DOHH2 (cell line): ENCODE results near the gene COL4A1.

Experiments
- H3F3A ChIP-seq: fragments of 200-600 bp; sonication (generic), shearing (Covaris generic); 2 replicates; pipeline ENCODE4 v1.6.0; 2016; ENCODE audit warnings: antibody characterized with exemption, mild to moderate bottlenecking; ENCODE audit not compliant: control insufficient read depth, insufficient read depth
- H3K27ac ChIP-seq: fragments of 200-600 bp; sonication (generic); 2 replicates; pipeline ENCODE4 v1.5.1; 2014; ENCODE audit warnings: low read depth, mild to moderate bottlenecking, low read length, moderate library complexity
- H3K27me3 ChIP-seq: fragments of 200-600 bp; sonication (generic); 2 replicates; pipeline ENCODE4 v1.6.1; 2014; ENCODE audit warnings: mild to moderate bottlenecking, low read length, mixed read lengths; ENCODE audit not compliant: control insufficient read depth
- H3K36me3 ChIP-seq: fragments of 200-600 bp; sonication (generic); 2 replicates; pipeline ENCODE4 v1.6.1; 2014; ENCODE audit warnings: mild to moderate bottlenecking, low read length, moderate library complexity, mixed read lengths; ENCODE audit not compliant: control insufficient read depth
- H3K4me1 ChIP-seq: fragments of 200-600 bp; sonication (generic); 2 replicates; pipeline ENCODE4 v1.6.1; 2014; ENCODE audit warnings: mild to moderate bottlenecking, low read length, mixed read lengths; ENCODE audit not compliant: control insufficient read depth
- H3K4me2 ChIP-seq: fragments of 200-600 bp; sonication (generic); 2 replicates; pipeline ENCODE4 v1.6.0; 2014; ENCODE audit warnings: mild to moderate bottlenecking, low read length, moderate library complexity
- H3K4me3 ChIP-seq: fragments of 200-600 bp; sonication (generic); 2 replicates; pipeline ENCODE4 v1.5.1; 2014; ENCODE audit warnings: mild to moderate bottlenecking, low read length, mixed read lengths
- H3K79me2 ChIP-seq: fragments of 200-600 bp; sonication (generic); 2 replicates; pipeline ENCODE4 v1.6.1; 2014; ENCODE audit warnings: mild to moderate bottlenecking, low read length, mixed read lengths; ENCODE audit not compliant: control insufficient read depth
- H3K9me2 ChIP-seq: fragments of 200-600 bp; sonication (generic); replicated peaks from 2 replicates; pipeline ENCODE4 v1.6.1; 2014; ENCODE audit warnings: mild to moderate bottlenecking, low read length, mixed read lengths; ENCODE audit not compliant: control insufficient read depth
- H3K9me3 ChIP-seq: fragments of 200-600 bp; sonication (generic); 2 replicates; pipeline ENCODE4 v1.6.1; 2014; ENCODE audit warnings: antibody characterized with exemption, low read length, mixed read lengths; ENCODE audit not compliant: control insufficient read depth, insufficient read depth
- H4K20me1 ChIP-seq: fragments of 200-600 bp; sonication (generic); 2 replicates; pipeline ENCODE4 v1.6.0; 2014; ENCODE audit warnings: low read depth, mild to moderate bottlenecking, antibody characterized with exemption, low read length, moderate library complexity; ENCODE audit not compliant: control insufficient read depth, insufficient read depth
- EZH2phosphoT487 ChIP-seq: fragments of 200-600 bp; sonication (generic); IDR thresholded peaks from 2 replicates; pipeline ENCODE4 v1.6.1; 2017; ENCODE audit warnings: borderline replicate concordance, mild to moderate bottlenecking, antibody characterized with exemption, low read length, moderate library complexity, mixed read lengths
- TF ChIP-seq, protein P1 (sequence below): fragments of 200-600 bp; sonication (generic); IDR thresholded peaks from one replicate; pipeline ENCODE4 v1.5.1; 2014; ENCODE audit warnings: antibody characterized with exemption, mild to moderate bottlenecking, low read depth, low read length; ENCODE audit not compliant: poor library complexity, severe bottlenecking

COL4A1 gene

DNA sequence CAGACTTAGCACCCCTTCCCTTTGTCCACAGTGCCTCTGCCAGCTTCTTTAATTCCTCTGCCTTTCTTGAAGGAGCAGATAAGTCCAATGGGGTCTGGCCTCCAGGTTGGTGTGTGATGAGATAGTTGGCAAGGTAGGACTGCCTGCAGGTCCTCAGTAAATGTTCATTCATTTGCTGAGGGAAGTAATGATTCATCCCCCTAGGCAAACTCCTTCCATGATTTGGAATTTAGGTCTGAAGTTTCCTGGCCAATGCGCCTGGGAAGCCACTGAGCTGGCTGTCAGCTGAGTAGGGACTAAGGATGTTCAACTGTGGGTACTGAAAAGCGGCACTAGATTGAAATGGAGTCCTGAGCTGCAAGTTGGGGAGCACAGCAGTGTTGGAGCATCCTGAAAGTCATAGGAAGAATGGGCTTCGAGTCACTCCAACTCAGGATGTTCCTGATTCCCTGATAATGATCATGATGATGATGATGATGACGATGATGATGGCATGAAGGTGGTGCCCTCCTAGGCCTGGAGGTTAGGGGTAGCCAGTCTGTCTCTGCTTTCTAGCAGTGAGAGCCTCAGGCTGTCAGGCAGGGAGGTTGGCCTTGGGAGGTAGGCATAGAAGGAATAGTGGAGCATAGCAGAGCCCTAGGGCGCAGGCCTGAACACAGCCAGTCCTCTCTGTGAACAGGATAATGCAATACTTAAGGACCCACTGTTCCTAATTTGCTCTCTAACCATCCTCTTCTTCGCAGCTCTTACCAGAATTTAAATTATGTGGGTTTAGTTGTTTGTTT lies 44.9 kb upstream of the COL4A1 start:
- H3K9me3 ChIP-seq: no peaks in the 10 kb centered on the region

DNA sequence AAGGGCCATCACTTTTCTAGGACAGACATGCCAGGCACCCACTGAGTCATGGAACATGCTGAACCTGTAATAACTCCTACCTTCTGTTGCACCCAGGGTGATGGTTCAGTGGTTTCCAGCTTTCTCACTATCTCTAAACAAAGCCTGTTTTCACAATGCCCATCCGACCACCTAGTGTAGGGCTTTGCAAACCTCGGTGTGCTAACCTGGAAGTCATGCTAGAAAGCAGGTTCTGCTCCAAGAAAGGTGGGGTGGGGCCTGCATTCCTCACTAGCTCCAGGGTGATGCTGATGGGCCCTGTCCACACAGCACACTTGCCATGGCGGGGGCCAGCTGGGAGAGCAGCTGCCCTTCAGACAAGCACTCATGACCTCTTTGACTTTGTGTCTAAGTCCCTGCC lies 43.6 kb upstream of the COL4A1 start:
- Histone ChIP-seq H3K27ac (no peak overlapping the region), H3F3A (no peaks in the 10 kb centered on the region), H3K9me3 (no peaks in the 10 kb centered on the region), H3K4me2 (no peak overlapping the region), H3K4me3 (no peak overlapping the region), H3K79me2 (no peaks in the 10 kb centered on the region), H3K4me1 (no peaks in the 10 kb centered on the region), H3K9me2 (no peaks in the 10 kb centered on the region), H3K36me3 (no peaks in the 10 kb centered on the region), H4K20me1 (no peaks in the 10 kb centered on the region), H3K27me3 (no peaks in the 10 kb centered on the region)
- TF ChIP-seq, protein P1, sequence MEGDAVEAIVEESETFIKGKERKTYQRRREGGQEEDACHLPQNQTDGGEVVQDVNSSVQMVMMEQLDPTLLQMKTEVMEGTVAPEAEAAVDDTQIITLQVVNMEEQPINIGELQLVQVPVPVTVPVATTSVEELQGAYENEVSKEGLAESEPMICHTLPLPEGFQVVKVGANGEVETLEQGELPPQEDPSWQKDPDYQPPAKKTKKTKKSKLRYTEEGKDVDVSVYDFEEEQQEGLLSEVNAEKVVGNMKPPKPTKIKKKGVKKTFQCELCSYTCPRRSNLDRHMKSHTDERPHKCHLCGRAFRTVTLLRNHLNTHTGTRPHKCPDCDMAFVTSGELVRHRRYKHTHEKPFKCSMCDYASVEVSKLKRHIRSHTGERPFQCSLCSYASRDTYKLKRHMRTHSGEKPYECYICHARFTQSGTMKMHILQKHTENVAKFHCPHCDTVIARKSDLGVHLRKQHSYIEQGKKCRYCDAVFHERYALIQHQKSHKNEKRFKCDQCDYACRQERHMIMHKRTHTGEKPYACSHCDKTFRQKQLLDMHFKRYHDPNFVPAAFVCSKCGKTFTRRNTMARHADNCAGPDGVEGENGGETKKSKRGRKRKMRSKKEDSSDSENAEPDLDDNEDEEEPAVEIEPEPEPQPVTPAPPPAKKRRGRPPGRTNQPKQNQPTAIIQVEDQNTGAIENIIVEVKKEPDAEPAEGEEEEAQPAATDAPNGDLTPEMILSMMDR: no peak
- no peak for TF ChIP-seq EZH2phosphoT487

More for the DNA sequence above, 44.9 kb upstream of the COL4A1 start:
- Histone ChIP-seq H3K4me1 (no peaks in the 10 kb centered on the region), H3F3A (no peaks in the 10 kb centered on the region), H4K20me1 (no peaks in the 10 kb centered on the region), H3K9me2 (no peaks in the 10 kb centered on the region), H3K4me2 (no peak overlapping the region), H3K27ac (no peak overlapping the region), H3K79me2 (no peaks in the 10 kb centered on the region), H3K27me3 (no peaks in the 10 kb centered on the region), H3K36me3 (no peaks in the 10 kb centered on the region), H3K4me3 (no peak overlapping the region)
- TF ChIP-seq, protein P1: no peak
- no peak for TF ChIP-seq EZH2phosphoT487

DNA sequence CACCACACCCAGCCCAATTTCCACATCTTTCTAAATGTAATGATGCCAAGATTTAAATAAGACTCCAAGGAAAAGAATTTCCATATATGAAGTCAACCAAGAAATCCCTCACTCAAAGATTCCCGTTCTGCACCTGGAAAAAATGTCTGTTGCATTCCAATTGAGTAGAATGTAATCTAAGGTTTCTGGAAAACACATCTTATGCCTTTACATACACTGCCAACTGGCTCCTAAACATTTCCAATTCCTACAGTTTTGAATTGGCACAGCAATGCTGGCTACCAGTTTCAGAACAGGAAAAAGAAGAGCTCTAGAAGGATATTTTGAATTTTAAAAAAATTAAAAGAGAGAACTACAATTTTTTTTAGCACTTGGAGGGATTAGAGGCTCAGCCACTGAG lies 43.1 kb upstream of the COL4A1 start:
- H3K4me3 ChIP-seq: no peak overlapping the region
- TF ChIP-seq, protein P1: no peak
- no peak for TF ChIP-seq EZH2phosphoT487
- H3K79me2 ChIP-seq: no peaks in the 10 kb centered on the region
- H3K36me3 ChIP-seq: no peaks in the 10 kb centered on the region
- no peaks in the 10 kb centered on the region for H3K9me2 ChIP-seq
- H3K4me2 ChIP-seq: no peak overlapping the region
- H3K27me3 ChIP-seq: no peaks in the 10 kb centered on the region
- no peaks in the 10 kb centered on the region for H3F3A ChIP-seq
- H3K4me1 ChIP-seq: no peaks in the 10 kb centered on the region
- H3K27ac ChIP-seq: no peak overlapping the region
- H4K20me1 ChIP-seq: no peaks in the 10 kb centered on the region
- no peaks in the 10 kb centered on the region for H3K9me3 ChIP-seq
